Measurements from ENCODE around the gene KCTD8.

KCTD8 gene

DNA sequence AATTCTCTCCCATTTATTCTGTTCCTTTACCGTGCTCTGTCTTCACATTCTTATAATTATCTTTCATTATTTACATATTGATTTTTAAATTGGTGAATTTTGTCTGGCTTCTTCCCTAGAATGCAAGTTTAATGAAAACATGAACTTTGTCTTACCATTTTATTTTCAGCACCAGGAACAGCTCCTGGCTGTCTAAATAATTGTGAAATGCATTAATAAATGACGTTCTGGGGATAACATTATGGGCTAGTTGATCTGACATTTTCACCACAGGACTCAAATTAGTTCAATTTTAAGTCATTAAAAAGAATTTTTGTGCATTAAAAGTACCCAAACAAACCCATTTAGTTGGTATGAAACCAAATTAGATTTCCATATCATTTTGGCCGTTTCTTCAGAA is 97.5 kb downstream of the KCTD8 start:
- no peak overlapping the region for H3K27ac ChIP-seq
- no peak for DNase-seq (ENCODE audit: low read depth, low spot score)

DNA sequence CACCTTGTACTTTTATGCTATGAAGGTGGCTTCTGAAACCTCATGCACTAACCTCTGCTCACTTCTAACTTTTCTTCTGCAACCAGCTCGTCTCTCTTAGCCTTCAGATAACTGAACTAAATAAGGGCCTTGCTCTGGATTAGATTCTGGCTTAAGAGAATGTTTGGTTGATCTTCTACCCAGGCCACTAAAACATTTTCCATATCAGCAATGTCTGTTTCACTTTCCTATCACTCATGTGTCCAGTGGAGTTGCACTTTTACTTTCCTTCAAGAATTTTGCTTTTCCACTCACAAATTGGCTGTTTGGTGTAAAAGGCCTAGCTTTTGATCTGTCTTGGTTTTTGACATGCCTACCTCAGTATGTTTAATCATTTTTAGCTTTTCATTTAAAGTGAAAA is 105.8 kb downstream of the KCTD8 start:
- no peak for DNase-seq (ENCODE audit: low read depth, low spot score)
- H3K27ac ChIP-seq = no peak overlapping the region

DNA sequence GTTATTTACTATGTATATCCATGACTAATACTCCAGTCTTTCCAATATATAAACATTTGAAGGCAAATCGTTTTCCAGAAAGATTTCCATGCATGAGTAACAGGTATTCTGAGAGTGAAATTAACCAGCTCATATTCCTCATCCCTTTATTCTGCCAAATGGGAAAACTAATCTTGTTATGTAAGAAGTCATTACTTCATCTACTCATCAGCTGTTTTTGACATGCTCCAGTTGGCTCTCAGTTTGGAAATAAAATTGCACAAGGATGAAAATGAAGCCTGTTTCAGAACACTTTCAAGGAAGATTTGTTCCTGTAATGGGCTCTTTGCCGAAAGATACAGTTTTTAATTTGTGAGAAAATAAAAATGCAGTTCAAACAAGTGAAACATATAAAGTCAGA is 121.9 kb downstream of the KCTD8 start:
- H3K27ac ChIP-seq = no peak overlapping the region
- no peak for DNase-seq (ENCODE audit: low read depth, low spot score)

DNA sequence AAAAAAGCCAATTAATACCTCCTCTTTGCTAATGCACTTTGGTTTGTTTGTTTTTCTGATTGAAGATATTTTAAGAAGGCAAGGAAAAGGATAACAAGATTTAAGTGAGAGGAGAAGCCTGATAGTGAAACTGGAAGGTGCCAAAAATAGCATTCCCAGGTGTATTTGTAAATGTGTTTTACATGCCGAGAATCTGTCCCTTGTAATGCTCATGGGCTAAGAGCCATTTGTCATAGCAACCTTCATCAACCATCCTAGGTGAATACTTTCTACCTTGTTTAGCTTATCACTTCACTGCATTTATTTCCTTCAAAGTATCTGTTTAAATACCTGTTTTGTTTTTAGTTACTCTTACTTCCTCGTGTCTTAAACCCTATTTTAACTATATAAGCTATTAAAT is 127.8 kb downstream of the KCTD8 start:
- no peak for DNase-seq (ENCODE audit: low read depth, low spot score)
- no peak overlapping the region for H3K27ac ChIP-seq

DNA sequence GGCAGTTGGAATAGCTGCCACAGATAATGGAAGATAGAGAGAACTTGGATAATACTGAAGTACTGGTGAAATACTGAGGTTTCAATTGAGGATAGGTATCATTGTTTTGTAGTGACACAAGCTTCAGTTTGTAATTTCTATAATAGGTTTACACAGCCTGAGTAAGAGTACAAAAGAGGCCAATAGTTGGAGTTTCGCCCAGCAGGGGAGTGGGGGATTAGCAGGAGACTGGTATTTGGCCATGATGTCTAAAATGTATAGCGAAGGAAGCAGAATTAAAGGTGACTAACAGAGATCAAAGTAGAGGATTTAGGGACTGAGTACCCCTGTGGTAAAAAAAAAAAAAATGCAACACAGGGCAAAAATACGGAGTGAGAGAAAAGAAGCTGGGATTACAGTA is 129.5 kb downstream of the KCTD8 start:
- DNase-seq (ENCODE audit: low read depth, low spot score) = no peak
- H3K27ac ChIP-seq = no peak overlapping the region

DNA sequence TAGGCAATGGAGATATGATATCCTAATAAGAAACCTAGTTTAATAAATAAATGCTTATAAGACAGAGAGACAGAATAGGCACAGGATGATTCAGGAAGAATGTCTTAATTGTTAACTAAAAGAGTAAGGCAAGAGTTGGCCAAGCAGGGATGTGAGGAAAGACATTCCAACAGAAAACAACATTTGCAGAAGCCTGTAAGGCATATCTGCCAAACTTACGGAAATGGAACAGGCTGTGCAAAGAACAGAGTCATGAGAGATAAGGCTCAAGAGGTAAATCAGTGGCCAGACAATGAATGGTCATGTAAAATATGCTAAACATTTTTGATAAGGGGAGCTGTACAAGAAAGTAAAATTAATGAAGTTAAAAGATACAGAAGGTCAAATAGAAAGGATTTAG is 134.9 kb downstream of the KCTD8 start:
- H3K27ac ChIP-seq = no peak overlapping the region
- no peak for DNase-seq (ENCODE audit: low read depth, low spot score)

DNA sequence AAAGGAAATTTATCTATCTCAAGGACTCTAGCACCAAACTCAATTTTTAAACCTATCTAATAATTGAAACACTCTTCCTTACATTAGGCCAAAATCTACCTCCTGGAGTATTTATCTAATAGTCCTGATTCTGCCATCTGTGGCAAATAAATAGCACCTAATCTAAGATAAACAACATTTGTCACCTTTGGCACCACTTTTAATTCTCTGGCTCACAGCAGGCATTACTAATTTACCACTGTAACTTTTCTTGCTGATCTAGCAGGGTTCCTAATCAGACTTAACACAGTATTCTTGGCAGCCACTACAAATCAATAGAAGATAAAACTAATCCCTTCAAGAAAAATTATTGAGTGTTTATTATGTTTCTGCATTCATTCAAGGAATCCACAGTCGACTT is 161.1 kb downstream of the KCTD8 start:
- H3K27ac ChIP-seq = no peak overlapping the region
- no peak for DNase-seq (ENCODE audit: low read depth, low spot score)

DNA sequence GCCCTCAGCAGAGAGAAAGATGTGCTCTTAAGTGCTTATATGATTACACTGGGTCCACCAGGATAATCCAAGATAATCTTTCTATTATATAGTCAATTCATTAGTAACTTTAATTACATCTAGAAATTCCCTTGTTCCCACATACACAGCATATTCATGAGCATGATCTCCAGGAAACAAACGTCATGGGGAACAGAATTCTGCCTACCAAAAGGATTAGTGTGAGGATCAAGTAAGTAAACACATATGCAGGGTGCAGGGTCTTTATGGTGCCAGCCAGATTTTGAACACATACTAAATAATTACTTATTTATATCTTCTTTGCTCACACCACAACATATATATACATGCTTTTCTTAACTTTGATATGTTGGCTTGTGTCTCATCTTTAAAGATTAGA is 169.1 kb downstream of the KCTD8 start:
- no peak overlapping the region for H3K27ac ChIP-seq
- no peak for DNase-seq (ENCODE audit: low read depth, low spot score)

DNA sequence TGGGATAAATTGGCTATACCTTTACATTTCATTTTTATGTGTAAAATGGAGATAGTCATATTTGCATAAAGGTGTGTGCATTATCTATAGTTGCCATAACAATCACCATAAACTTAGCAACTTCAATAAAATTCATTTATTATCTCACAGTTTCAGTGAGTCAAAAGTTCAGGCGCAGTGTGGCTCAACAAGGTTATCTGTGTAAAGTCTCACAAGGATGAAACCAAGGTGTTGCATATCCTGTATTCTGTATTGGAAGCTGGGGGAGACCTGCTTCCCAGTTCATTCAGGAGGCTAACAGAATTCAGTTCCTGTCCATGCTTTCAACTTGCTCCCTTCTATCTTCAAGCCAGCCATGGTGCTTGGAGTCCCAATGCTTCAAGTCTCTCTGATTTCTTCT is 169.5 kb downstream of the KCTD8 start:
- no peak overlapping the region for H3K27ac ChIP-seq
- DNase-seq (ENCODE audit: low read depth, low spot score) = no peak

DNA sequence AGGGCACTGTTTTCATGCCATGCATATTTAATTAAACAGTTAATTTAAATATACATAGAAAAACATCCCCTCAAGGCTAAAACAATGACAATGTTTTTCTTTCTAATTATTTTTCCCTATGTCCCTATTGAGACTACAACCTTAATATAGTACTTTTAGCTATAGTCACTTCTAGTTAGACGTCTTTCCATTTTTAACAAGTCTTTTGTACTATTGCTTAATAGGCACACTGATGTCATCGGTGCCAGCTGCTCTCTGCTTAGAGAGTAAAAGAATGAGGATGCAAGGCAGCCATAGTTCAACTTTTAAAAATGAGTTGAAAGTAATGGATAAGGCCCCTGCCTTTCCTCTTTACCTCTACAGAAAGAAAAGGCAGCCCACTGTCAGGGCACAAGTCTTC is 191.1 kb downstream of the KCTD8 start:
- no peak overlapping the region for H3K27ac ChIP-seq
- DNase-seq (ENCODE audit: low read depth, low spot score) = no peak

DNA sequence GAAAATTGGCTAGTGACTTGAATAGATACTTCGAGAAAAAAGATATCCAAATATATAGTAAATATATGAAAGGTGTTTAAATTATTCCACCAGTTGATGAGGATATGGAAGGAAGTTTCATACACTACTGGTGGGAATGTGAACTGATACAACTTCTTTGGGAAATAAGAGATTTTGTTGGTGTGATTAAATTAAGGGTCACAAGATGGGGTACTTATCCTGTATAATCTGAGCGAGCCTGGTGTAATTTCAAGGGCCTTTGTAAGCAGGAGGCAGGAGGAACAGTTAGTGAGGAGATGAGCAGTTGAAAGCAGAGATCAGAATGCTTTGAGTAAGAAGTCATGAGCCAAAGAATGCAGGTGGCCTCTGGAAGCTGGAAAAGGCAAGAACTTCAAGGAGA is 192.2 kb downstream of the KCTD8 start:
- DNase-seq (ENCODE audit: low read depth, low spot score) = no peak
- H3K27ac ChIP-seq = no peak overlapping the region

DNA sequence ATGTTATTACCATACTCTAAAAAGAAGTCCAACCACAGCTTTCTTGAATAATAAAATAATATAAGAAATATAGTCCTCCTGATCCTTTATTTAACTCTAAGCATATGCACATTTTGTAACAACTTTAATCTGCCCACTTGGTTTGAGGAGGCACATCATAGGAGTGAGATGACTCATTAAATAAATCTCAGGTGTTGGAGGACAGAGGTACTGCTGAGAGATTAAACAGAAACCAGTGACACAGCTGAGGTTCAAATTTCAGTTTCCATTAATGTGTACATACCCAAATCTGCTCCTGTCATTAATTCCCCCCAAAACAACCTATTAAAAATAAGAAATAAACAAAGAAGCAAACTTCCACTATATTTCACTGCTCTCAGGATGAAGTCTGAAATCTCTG is 211.0 kb downstream of the KCTD8 start:
- peak; percentile 10 for DNase-seq (ENCODE audit: low read depth, low spot score)
- no peak overlapping the region for H3K27ac ChIP-seq

DNA sequence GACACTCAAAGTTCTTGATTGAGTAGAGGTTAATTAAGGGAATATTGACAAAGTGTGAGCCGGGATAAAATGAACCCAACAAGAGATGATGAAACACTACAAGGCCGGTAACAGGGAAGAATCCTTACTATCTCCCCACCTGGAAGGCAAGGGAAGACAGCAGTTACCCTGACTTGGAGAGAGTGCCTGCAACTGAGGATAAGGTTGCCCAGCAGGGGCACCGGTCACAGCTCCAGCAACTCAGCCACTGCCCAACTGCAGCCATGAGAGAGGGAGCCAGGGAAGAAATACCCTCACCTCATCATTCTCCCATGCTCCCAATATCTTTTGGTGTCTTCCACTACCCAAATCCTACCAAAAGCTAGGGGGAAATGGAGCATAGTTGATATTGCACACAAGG is 212.7 kb downstream of the KCTD8 start:
- H3K27ac ChIP-seq = no peak overlapping the region
- no peak for DNase-seq (ENCODE audit: low read depth, low spot score)

DNA sequence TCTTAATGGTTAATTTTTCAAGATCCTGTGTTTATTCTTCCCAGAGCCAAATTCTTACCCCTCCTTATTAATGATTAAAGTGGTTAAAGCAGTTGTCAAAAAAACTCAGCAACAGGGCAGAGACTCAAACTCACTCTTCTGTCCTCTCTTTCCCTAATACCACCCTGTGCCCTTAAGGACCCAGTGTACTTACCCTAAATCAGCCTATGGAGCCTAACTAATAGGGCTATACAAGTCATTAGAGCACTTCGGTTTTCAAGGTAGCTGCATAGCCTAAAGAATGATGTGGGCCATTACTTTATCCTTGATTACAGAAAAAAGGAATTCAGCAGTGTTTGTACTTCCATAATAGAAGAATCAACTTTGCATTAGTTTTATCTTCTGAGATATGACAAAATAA is 216.3 kb downstream of the KCTD8 start:
- no peak overlapping the region for H3K27ac ChIP-seq
- no peak for DNase-seq (ENCODE audit: low read depth, low spot score)

DNA sequence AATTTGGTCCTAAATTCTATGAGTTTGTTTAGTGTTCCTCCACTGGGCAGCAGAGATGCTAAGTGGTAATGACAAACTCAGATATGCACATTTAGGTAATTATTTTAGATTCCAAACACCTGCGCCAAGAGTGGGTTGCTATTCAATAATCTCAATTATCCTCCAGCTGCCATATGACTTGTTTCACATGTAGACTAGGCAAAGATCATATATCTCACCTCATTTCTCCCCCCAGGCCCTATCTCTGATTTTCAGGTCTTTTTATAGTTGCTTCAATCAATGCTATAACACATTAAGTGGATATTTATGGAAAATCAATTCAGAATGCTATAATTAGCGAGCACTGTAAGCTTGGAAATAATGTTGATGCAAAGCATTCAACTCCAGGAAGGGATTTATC is 217.6 kb downstream of the KCTD8 start:
- H3K27ac ChIP-seq = no peak overlapping the region
- DNase-seq (ENCODE audit: low read depth, low spot score) = no peak

DNA sequence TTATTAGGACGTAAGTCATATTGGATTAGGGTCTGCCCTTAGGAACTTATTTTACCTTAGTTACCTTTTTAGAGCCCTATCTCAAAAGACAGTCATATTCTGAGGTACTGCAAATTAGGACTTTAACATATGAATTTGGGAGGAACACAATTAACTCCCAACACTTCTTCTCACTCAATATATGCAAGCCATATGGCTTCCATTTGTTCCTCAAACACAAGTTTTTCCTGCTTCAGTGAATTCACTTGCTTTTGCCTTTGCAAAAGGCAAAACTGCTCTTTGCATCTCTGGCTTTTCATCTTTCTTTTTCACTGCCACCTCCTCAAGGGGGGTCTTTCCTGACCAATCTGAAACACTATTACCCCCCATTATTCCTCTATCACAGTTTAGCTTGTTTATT is 220.3 kb downstream of the KCTD8 start:
- DNase-seq (ENCODE audit: low read depth, low spot score) = no peak
- H3K27ac ChIP-seq = no peak overlapping the region

DNA sequence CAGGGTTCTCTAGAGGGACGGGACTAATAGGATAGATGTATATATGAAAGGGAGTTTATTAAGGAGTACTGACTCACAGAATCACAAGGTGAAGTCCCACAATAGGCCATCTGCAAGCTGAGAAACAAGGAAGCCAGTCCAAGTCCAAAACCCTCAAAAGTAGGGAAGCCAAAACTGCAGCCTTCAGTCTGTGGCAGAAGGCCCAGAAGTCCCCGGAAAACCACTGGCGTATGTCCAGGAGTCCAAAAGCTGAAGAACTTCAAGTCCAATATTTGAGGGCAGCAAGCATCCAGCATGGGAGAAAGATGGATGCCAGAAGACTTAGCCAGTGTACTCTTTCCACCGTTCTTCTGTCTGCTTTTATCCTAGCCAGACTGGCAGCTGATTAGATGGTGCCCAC is 227.2 kb downstream of the KCTD8 start:
- H3K27ac ChIP-seq = no peak overlapping the region
- no peak for DNase-seq (ENCODE audit: low read depth, low spot score)

DNA sequence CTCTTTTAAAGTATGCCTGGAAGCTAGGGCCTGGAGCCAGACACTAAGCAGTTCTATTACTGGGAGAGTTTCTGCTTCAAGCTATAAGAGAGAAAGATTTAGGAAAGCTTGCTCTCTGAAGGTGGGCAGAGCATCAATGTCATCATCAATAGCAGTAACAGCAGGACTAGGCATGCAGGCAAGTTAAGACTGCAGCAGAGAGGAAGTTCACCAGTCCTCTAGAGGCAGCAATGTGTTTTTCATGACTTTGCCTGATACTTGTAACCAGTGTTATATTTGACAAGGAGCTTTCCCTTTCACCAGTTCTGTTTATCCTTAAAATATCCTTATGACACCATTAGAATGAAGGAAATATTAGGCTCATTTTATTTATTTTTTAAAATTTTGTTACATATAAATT is 237.9 kb downstream of the KCTD8 start:
- H3K27ac ChIP-seq = no peak overlapping the region
- no peak for DNase-seq (ENCODE audit: low read depth, low spot score)

DNA sequence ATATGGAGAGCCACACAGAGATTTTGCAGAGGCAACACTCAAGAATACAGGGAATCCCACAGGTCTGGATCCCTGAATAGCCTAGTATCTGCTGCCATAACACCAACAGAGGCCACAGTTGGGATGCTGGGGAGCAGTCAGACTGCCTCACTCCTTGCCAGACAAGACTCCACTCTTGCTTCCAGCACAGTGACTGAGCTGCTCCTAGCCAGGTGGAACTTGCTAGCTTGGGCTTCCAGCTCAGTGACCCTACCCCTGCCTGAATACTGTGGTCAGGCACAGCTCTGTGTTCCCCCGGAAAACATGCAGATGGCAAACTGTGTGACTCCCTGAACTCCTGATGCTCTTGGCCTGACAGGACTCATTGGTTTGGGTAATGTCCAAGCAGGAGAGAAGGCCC is 251.8 kb downstream of the KCTD8 start:
- DNase-seq (ENCODE audit: low read depth, low spot score) = no peak
- H3K27ac ChIP-seq = no peak overlapping the region

DNA sequence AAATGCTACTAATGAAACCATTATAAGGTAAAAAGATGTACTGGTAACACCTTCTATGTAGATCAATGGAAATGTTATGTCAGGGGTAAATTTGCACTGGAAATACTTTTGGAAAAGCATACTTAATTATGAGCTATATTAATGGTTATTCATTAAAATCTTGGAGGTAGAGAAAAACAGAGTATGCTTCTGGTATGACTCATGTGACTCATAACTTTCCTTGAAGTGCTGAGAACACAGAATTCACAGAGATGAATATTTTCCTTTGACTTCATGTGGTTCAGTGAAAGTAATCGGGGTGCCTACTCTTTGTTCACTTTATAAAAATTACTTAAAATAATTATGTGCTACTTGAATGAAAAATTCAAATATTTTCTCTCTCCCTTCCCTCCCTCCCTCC is 254.2 kb downstream of the KCTD8 start:
- no peak for DNase-seq (ENCODE audit: low read depth, low spot score)
- no peak overlapping the region for H3K27ac ChIP-seq

DNA sequence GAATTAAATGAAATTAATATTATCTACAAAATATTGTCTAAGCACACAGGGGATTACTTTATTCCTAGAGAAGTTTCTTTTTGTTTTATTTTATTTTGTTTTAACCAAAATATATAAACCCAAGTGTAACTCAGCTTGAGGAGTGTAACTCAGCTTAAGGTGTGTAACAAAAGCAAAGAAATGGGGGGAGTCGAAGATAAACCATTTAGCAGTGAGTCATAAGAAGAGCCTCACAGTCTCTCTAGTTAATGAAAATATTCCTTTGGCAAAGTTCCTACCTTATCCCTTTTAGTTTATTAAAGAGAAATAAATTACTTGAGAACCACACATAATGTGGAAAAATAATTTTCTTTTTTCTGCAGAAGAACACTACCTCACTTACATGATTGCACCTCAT is 261.8 kb downstream of the KCTD8 start:
- no peak for DNase-seq (ENCODE audit: low read depth, low spot score)
- H3K27ac ChIP-seq = no peak overlapping the region

DNA sequence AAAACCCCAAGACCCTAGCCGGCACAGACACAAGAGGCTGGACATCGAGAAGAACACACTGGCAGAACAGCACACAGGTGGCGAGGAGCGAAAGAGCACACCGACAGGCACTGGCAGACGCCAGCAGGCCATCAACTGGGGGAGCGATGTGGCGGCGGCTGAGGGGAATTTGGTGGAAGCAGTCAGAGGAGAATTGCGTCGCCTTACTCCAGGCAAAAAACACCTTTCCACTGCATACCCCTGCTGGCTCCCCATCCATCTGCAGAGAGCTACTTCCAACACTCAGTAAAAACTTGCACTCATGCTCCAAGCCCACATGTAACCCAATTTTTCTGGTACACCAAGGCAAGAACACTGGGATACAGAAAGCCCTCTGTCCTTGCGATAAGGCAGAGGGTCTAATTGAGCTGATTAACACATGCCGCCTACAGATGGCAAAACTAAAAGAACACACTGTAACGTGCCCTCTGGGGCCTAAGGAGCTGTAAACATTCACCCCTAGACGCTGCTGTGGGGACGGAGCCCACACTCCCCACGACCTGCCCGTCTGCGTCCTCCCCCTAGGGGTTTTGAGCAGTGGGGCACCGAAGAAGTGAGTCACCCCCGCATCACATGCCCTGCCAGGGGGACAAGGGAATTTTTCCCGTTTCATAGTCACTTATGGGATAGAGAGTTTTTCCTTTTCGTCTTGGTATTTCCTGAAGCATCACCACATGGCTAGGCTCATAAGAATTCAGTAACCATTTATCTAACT is 262.3 kb downstream of the KCTD8 start:
- no peak for DNase-seq (ENCODE audit: low read depth, low spot score)
- no peak overlapping the region for H3K27ac ChIP-seq

Measured in epithelial cell of prostate (primary cell).